IPS-NIHi7 (cell line): ENCODE results near the gene RAD21L1.
A peak's percentile ranks its signal among the peaks of the same experiment; 100 is the strongest.
"Not testable (repeated sequence)": the region's sequence is repeated elsewhere in the genome, so short reads cannot be mapped to it uniquely, and the experiment has no call there.

Experiments
- DNase-seq: peaks from one replicate; pipeline ENCODE4 v3.0.0; 2012; ENCODE audit warnings: mixed read lengths; ENCODE audit errors: extremely low spot score

The RAD21L1 gene

GRCh38 chr20:1225263-1225782, 521 bp upstream of the RAD21L1 start:
- DNase-seq = peak; percentile 99

GRCh38 chr20:1229541-1229940, 3.7 kb downstream of the RAD21L1 start:
- no peak for DNase-seq

- no peak for DNase-seq
Observed at GRCh38 chr20:1232286-1233111, 6.7 kb downstream of the RAD21L1 start.

GRCh38 chr20:1240549-1240948, 14.7 kb downstream of the RAD21L1 start:
- DNase-seq = no peak

GRCh38 chr20:1241456-1241855, 15.6 kb downstream of the RAD21L1 start:
- no peak for DNase-seq

GRCh38 chr20:1242099-1242498, 16.3 kb downstream of the RAD21L1 start:
- DNase-seq = no peak

GRCh38 chr20:1242530-1242929, 16.7 kb downstream of the RAD21L1 start:
- no peak for DNase-seq

- DNase-seq = no peak
Observed at GRCh38 chr20:1245578-1245977, 19.7 kb downstream of the RAD21L1 start.

GRCh38 chr20:1247689-1248088, 21.8 kb downstream of the RAD21L1 start:
- DNase-seq = no peak

GRCh38 chr20:1250282-1250681, 24.4 kb downstream of the RAD21L1 start:
- not testable (repeated sequence) for DNase-seq

- DNase-seq = no peak
Observed at GRCh38 chr20:1252416-1252815, 26.6 kb downstream of the RAD21L1 start.

GRCh38 chr20:1254254-1254653, 28.4 kb downstream of the RAD21L1 start:
- no peak for DNase-seq

- DNase-seq = no peak
Observed at GRCh38 chr20:1255675-1256074, 29.8 kb downstream of the RAD21L1 start.

GRCh38 chr20:1263853-1264252, 38.0 kb downstream of the RAD21L1 start:
- no peak for DNase-seq

- DNase-seq = no peak
Observed at GRCh38 chr20:1264727-1265126, 38.9 kb downstream of the RAD21L1 start.

GRCh38 chr20:1265226-1265915, 39.5 kb downstream of the RAD21L1 start:
- DNase-seq = no peak

GRCh38 chr20:1265916-1266166, 40.0 kb downstream of the RAD21L1 start:
- DNase-seq = no peak

- DNase-seq = peak; percentile 81
Observed at GRCh38 chr20:1266167-1266973, 40.5 kb downstream of the RAD21L1 start, which contains the start of gene SNPH. Gene SNPH, plus strand, starts transcription at chr20:1266294. Its CDS starts 29,946 bp downstream, at chr20:1296240.

GRCh38 chr20:1267161-1267560, 41.3 kb downstream of the RAD21L1 start:
- no peak for DNase-seq

- DNase-seq = no peak
Observed at GRCh38 chr20:1267809-1268374, 42.0 kb downstream of the RAD21L1 start.

GRCh38 chr20:1269235-1269634, 43.4 kb downstream of the RAD21L1 start:
- no peak for DNase-seq

- DNase-seq = no peak
Observed at GRCh38 chr20:1269850-1270249, 44.0 kb downstream of the RAD21L1 start.
